ENCODE data around the gene TMEM168. TPM values are rescaled to one million over a fixed set of nuclear protein-coding genes. Genes with fewer than 3 reads are reported as not detected.

TMEM168 gene
- total and polyA plus RNA-seq, 2 of the 13 experiments (the other 11 are each of a cell fraction or from before 2014, with no cell fraction given), result 8.7 to 15.7 TPM

- no peak overlapping the region for H3K4me2 ChIP-seq (ENCODE audit: low read depth, low read length)
- no TSS peak for BruUV-seq (replicated peaks)
- no peak for DNase-seq (ENCODE audit: low spot score)
- H3K27me3 ChIP-seq (ENCODE audit: control insufficient read depth in 1 of 2, insufficient read depth in 2 of 2, low read length in 2 of 2), result no peaks in the 10 kb centered on the region
- no peaks in the 10 kb centered on the region for H4K20me1 ChIP-seq (ENCODE audit: insufficient read depth, low read length)
- ChIA-PET POLR2A (no interaction called here), CTCF (ENCODE audit: low intra/inter-chr PET ratio, low total read pairs) (no interaction called here)
- no peak overlapping the region for H3K4me3 ChIP-seq (replicated peaks in 1 of 3; ENCODE audit: insufficient read depth in 1 of 3, low read depth in 2 of 3, low read length in 3 of 3)
- no peak for ATAC-seq
- no peak overlapping the region for H3K9ac ChIP-seq (ENCODE audit: insufficient read depth, low read depth, low read length)
- 0 out of 5 replicates have a peak, but pooled peaks cover 0 to 8% of the 10 kb centered on the region in 2 experiments for H3K36me3 ChIP-seq (replicated peaks in 1 of 2; ENCODE audit: control insufficient read depth in 1 of 2, insufficient read depth in 2 of 2, low read length in 2 of 2)
- in situ Hi-C loops (cut with HindIII; ENCODE audit: extremely low pct_ligation_motif_present, low pct_unique_long_range_greater_than_20kb), result no loop called here
- no peak overlapping the region for H3K27ac ChIP-seq (ENCODE audit: extremely low read length, insufficient read depth, low read length)
- H3K9me3 ChIP-seq (ENCODE audit: low read length), result no peaks in the 10 kb centered on the region
- FAIRE-seq, result no peak
- TF ChIP-seq ZNF614 (CRISPR knock-in tag; IDR thresholded peaks at IDR 0.05; ENCODE audit: borderline replicate concordance) (no peak), SETDB1 (CRISPR knock-in tag; IDR thresholded peaks at IDR 0.05; ENCODE audit: borderline replicate concordance) (no peak), NCOA2 (CRISPR knock-in tag; IDR thresholded peaks at IDR 0.05) (no peak), ZNF224 (CRISPR knock-in tag; IDR thresholded peaks at IDR 0.05) (no peak)
- intact Hi-C loops (cut with micrococcal nuclease; ENCODE audit: unreplicated experiment), result no loop called here
- no peak overlapping the region for H2AFZ ChIP-seq (ENCODE audit: low read length)
- no peaks in the 10 kb centered on the region for H3K79me2 ChIP-seq (ENCODE audit: insufficient read depth, low read length)
- no peaks in the 10 kb centered on the region for H3K4me1 ChIP-seq (ENCODE audit: insufficient read depth, low read length)
Observed at GRCh38 chr7:112781110-112781509, 9.1 kb downstream of the TMEM168 start.

DNA sequence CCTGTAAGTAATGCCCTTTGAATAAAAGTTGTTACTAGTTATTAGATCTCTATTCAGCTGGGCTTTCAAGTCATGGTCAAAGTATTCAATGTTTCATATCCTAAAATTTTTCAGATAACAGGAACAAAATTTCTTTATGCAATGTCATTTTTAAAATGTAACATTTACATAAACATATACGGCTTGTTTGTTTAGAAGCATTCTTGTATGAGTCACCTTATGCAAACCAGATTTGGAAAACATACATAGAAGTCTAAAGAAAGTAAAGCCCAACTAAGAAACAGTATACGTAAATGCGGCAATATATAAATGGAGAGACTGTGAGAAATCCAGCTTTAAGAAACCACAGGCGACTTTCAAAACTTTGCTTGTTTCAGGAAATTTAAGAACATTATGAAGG is 10.5 kb downstream of the TMEM168 start:
- H3K27ac ChIP-seq (ENCODE audit: extremely low read length, insufficient read depth, low read length), result no peak overlapping the region
- intact Hi-C loops (cut with micrococcal nuclease; ENCODE audit: unreplicated experiment) (no loop called here), in situ Hi-C loops (cut with HindIII; ENCODE audit: extremely low pct_ligation_motif_present, low pct_unique_long_range_greater_than_20kb) (no loop called here)
- ChIA-PET POLR2A (no interaction called here), CTCF (ENCODE audit: low intra/inter-chr PET ratio, low total read pairs) (no interaction called here)
- FAIRE-seq, result no peak
- H2AFZ ChIP-seq (ENCODE audit: low read length), result no peak overlapping the region
- no peaks in the 10 kb centered on the region for H3K27me3 ChIP-seq (ENCODE audit: control insufficient read depth in 1 of 2, insufficient read depth in 2 of 2, low read length in 2 of 2)
- no peak for DNase-seq (ENCODE audit: low spot score)
- H3K79me2 ChIP-seq (ENCODE audit: insufficient read depth, low read length), result no peaks in the 10 kb centered on the region
- H3K4me1 ChIP-seq (ENCODE audit: insufficient read depth, low read length), result no peaks in the 10 kb centered on the region
- no peak overlapping the region for H3K9ac ChIP-seq (ENCODE audit: insufficient read depth, low read depth, low read length)
- no peaks in the 10 kb centered on the region for H4K20me1 ChIP-seq (ENCODE audit: insufficient read depth, low read length)
- BruUV-seq (replicated peaks), result no TSS peak
- H3K36me3 ChIP-seq (replicated peaks in 1 of 2; ENCODE audit: control insufficient read depth in 1 of 2, insufficient read depth in 2 of 2, low read length in 2 of 2), result 0 out of 5 replicates have a peak, but pooled peaks cover 0 to 8% of the 10 kb centered on the region in 2 experiments
- 75% methylated on average over 4 of the region's 4 CpGs for WGBS (ENCODE audit: low lambda C conversion rate)
- no peak overlapping the region for H3K4me2 ChIP-seq (ENCODE audit: low read depth, low read length)
- H3K9me3 ChIP-seq (ENCODE audit: low read length), result no peaks in the 10 kb centered on the region
- no peak for ATAC-seq
- H3K4me3 ChIP-seq (replicated peaks in 1 of 3; ENCODE audit: insufficient read depth in 1 of 3, low read depth in 2 of 3, low read length in 3 of 3), result no peak overlapping the region
- no peak for TF ChIP-seq PAXIP1 (CRISPR knock-in tag; conservative IDR thresholded peaks at IDR 0.05)
- TF ChIP-seq ZNF101 (CRISPR knock-in tag; IDR thresholded peaks at IDR 0.05; ENCODE audit: borderline replicate concordance, low read depth), result no peak
- no peak for TF ChIP-seq ZNF446 (CRISPR knock-in tag; IDR thresholded peaks at IDR 0.05)
- TF ChIP-seq MAZ (IDR thresholded peaks at IDR 0.05; ENCODE audit: borderline replicate concordance, low read depth, low read length), result no peak
- no peak for TF ChIP-seq MAZ (CRISPR knock-in tag; IDR thresholded peaks at IDR 0.05; ENCODE audit: low read depth)
- TF ChIP-seq ZBTB43 (CRISPR knock-in tag; conservative IDR thresholded peaks at IDR 0.05), result no peak
- TF ChIP-seq NFYB (CRISPR knock-in tag; IDR thresholded peaks at IDR 0.05), result no peak
- TF ChIP-seq ZNF691 (CRISPR knock-in tag; IDR thresholded peaks at IDR 0.05; ENCODE audit: borderline replicate concordance, low read depth), result no peak
- no peak for TF ChIP-seq GABPB1 (CRISPR knock-in tag; IDR thresholded peaks at IDR 0.05)
- no peak for TF ChIP-seq TCF12 (IDR thresholded peaks at IDR 0.05)
- TF ChIP-seq TCF12 (CRISPR knock-in tag; IDR thresholded peaks at IDR 0.05), result no peak
